Heart right ventricle (tissue), 16 donors: Measurements from ENCODE around the gene SH3GL3. TPM values are rescaled to one million over a fixed set of nuclear protein-coding genes. Genes with fewer than 3 reads are reported as not detected.

Experiments used
- ATAC-seq, 8 donors: fragments of 200-7000 bp; cut with Tn5 transposase; one replicate each; pipeline ENCODE4 v1.9.1; 2020; ENCODE audit warnings: mild to moderate bottlenecking in 8 of 8, moderate library complexity in 8 of 8, moderate number of reproducible peaks in 1 of 8
- DNase-seq, 2 donors: peaks; one replicate each; pipeline ENCODE4 v3.0.0-alpha.2; 2020
- H3K27ac ChIP-seq, 10 donors: fragments of 200-600 bp; sonication (generic) in 2 of 10; one replicate each; pipeline versions ENCODE4 v1.5.0 to v1.8.0; 2020 to 2022; ENCODE audit warnings: mild to moderate bottlenecking in 3 of 10
- H3K27me3 ChIP-seq, 7 donors: fragments of 200-600 bp; one replicate each; pipeline ENCODE4 v1.8.0; 2021 to 2022; ENCODE audit warnings: mild to moderate bottlenecking in 2 of 7
- H3K36me3 ChIP-seq, 9 donors: fragments of 200-600 bp; sonication (generic) in 1 of 9; one replicate each; pipeline versions ENCODE4 v1.5.0 to v1.8.0; 2020 to 2022; ENCODE audit warnings: mild to moderate bottlenecking in 2 of 9
- H3K4me1 ChIP-seq, 9 donors: fragments of 200-600 bp; sonication (generic) in 1 of 9; one replicate each; pipeline versions ENCODE4 v1.5.0 to v1.8.0; 2020 to 2022; ENCODE audit warnings: mild to moderate bottlenecking in 4 of 9
- H3K4me3 ChIP-seq, 10 donors: fragments of 200-600 bp; sonication (generic) in 2 of 10; one replicate each; pipeline versions ENCODE4 v1.5.0 to v1.8.0; 2020 to 2022; ENCODE audit warnings: mild to moderate bottlenecking in 7 of 10, moderate library complexity in 2 of 10
- H3K9me3 ChIP-seq, 11 donors: fragments of 200-600 bp in 10 of 11; sonication (generic) in 2 of 11; one replicate each; pipeline versions ENCODE4 v1.5.0 to v1.8.0; 2013 to 2022; ENCODE audit warnings: mild to moderate bottlenecking in 2 of 11, control low read depth in 1 of 11, moderate library complexity in 1 of 11
- WGBS, 2 donors: extraction: QIAGEN DNeasy Blood & Tissue Kit; methylation state at CpG; one replicate each; pipeline ENCODE4 v1.1.7; 2013; ENCODE audit warnings: inconsistent platforms in 1 of 2; 5-methylcytosine and 5-hydroxymethylcytosine counted together
- intact Hi-C, 10 donors: fragments of 100-400 bp; cut with DNase I; formaldehyde crosslinking; loops; one replicate each; pipeline versions ENCODE4 v1.11.1 to v1.14.2; 2022
- polyA plus RNA-seq, 2 donors: library from polyadenylated mRNA; stranded (reverse); fragments of 200-250 nt; gene quantifications; one replicate each; pipeline ENCODE4 v1.2.3, GENCODE V29; 2013
- total RNA-seq, 10 donors: library from RNA; stranded (reverse); fragmentation: NEBNext Ultra II Directional in 3 of 10; extraction: Animal tissue kit (Norgen Biotek cat#: 25700) in 3 of 10; gene quantifications; one replicate each; pipeline versions ENCODE4 v1.2.1 to v1.2.4, GENCODE V29; 2021 to 2023
- TF ChIP-seq, protein P1 (sequence below), 9 donors: fragments of 200-600 bp; sonication (generic) in 2 of 9; IDR thresholded peaks; one replicate each; pipeline versions ENCODE4 v1.5.0 to v1.8.0; 2021 to 2022; ENCODE audit warnings: antibody characterized with exemption in 9 of 9, mild to moderate bottlenecking in 5 of 9, moderate library complexity in 1 of 9
- donor health status: Arrhythmogenic right ventricular cardiomyopathy.
- donor health status: ischemic (EF 13 %, LVEDD 7.1; RV severe dilation, severe dysfunction).
- donor health status: healthy with polysubstance abuse.
- donor health status: DM: no; HTN: yes; CAD: no.
- donor health status: DM: no; HTN: no; CAD: no.
- donor health status: ischemic (EF 25% LVEDD 6.9; RV normal size, moderate dysfunction).
- donor health status: ischemic (EF 25% LVEDD 5.7; RV mildly dilated, moderate dysfunction).
- donor health status: healthy.
- donor health status: DM: yes; HTN: yes; CAD: no.
- donor health status: Ischemic cardiomyopathy.
- donor health status: ischemic (EF 35%, LVEDD 5.7; RV mildly dilated, moderate dysfunction).
- donor health status: nonischemic (EF 11% LVEDD 7.7; RV severe dilation, severe dysfunction).
- donor health status: DM: yes; HTN: yes; CAD: no.
- donor health status: PGD.
- donor health status: ischemic (EF 29% LVEDD 5.4; RV normal size, mild dysfunction).
- donor health status: nonischemic (EF 23%, LVEDD 6.1; RV moderate dilation, normal function).

SH3GL3 gene
- total and polyA plus RNA-seq, 12 donors = 0.13 to 0.17 TPM; not detected in 10

DNA sequence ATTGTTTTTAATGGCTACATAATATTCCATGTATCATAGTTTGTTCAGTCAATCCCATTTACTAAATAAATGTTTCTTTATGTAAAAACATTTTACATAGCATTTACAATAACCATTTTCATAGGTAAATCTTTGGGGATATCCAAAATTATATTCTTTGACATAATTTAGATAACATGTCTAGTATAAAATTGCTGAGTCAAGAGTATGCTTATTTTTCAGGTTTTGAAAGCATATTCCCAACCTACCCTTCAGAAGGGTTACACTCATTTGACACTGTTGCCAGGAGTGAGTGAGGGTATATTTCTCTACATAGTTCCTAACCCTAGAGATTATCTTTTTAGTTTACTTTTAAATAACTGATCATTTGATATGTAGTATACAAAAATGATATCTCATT, 122.2 kb downstream of the SH3GL3 start:
- DNase-seq (no peak), ATAC-seq (no peak)
- Histone ChIP-seq H3K9me3 (no peaks in the 10 kb centered on the region), H3K27ac (no peak overlapping the region), H3K4me3 (no peak overlapping the region), H3K36me3 (no peaks in the 10 kb centered on the region), H3K27me3 (peaks cover 0 to 4% (median 0%) of the 10 kb centered on the region in 7 donors), H3K4me1 (no peaks in the 10 kb centered on the region)
- intact Hi-C loops = loop anchor here in 8 of 10 donors (5.0 to 10.0 kb wide), 7 partner anchors 175 to 468 kb away; no protein-coding TSS in a partner anchor
- TF ChIP-seq, protein P1, sequence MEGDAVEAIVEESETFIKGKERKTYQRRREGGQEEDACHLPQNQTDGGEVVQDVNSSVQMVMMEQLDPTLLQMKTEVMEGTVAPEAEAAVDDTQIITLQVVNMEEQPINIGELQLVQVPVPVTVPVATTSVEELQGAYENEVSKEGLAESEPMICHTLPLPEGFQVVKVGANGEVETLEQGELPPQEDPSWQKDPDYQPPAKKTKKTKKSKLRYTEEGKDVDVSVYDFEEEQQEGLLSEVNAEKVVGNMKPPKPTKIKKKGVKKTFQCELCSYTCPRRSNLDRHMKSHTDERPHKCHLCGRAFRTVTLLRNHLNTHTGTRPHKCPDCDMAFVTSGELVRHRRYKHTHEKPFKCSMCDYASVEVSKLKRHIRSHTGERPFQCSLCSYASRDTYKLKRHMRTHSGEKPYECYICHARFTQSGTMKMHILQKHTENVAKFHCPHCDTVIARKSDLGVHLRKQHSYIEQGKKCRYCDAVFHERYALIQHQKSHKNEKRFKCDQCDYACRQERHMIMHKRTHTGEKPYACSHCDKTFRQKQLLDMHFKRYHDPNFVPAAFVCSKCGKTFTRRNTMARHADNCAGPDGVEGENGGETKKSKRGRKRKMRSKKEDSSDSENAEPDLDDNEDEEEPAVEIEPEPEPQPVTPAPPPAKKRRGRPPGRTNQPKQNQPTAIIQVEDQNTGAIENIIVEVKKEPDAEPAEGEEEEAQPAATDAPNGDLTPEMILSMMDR (IDR thresholded peaks at IDR 0.05) = no peak

DNA sequence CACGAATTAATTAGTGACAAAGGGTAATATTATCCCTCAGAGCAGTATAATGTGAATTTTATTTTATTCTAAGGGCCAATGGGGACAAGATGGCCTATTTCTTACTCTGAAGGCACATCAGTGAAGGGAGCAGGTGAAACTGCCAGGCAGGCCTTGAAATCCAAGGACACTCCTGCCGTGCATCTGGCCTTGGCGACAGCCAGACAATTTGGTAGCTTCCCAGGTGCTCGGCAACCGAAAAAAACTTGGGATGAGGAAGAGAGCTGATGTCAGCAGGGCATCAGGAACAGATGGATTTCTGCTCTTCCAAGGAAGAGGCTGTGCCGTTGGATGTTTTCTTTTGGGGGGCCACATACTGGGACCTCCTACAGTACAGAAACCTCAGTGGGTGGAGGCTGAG, 123.6 kb downstream of the SH3GL3 start:
- DNase-seq (no peak), ATAC-seq (no peak)
- H3K36me3 ChIP-seq = no peaks in the 10 kb centered on the region
- no peak overlapping the region for H3K27ac ChIP-seq
- intact Hi-C loops = loop anchor here in 5 of 10 donors (10.0 kb wide), 4 partner anchors 84 to 464 kb away; partner anchors contain the start of gene ADAMTSL3 (in 1 of the 5)
- no peaks in the 10 kb centered on the region for H3K4me1 ChIP-seq
- peaks cover 0 to 4% (median 0%) of the 10 kb centered on the region in 7 donors for H3K27me3 ChIP-seq
- no peak overlapping the region for H3K4me3 ChIP-seq
- 68 to 75% methylated on average over 6 of the region's 6 CpGs for WGBS, 2 donors
- H3K9me3 ChIP-seq = no peaks in the 10 kb centered on the region
- TF ChIP-seq, protein P1 (IDR thresholded peaks at IDR 0.05) = no peak

DNA sequence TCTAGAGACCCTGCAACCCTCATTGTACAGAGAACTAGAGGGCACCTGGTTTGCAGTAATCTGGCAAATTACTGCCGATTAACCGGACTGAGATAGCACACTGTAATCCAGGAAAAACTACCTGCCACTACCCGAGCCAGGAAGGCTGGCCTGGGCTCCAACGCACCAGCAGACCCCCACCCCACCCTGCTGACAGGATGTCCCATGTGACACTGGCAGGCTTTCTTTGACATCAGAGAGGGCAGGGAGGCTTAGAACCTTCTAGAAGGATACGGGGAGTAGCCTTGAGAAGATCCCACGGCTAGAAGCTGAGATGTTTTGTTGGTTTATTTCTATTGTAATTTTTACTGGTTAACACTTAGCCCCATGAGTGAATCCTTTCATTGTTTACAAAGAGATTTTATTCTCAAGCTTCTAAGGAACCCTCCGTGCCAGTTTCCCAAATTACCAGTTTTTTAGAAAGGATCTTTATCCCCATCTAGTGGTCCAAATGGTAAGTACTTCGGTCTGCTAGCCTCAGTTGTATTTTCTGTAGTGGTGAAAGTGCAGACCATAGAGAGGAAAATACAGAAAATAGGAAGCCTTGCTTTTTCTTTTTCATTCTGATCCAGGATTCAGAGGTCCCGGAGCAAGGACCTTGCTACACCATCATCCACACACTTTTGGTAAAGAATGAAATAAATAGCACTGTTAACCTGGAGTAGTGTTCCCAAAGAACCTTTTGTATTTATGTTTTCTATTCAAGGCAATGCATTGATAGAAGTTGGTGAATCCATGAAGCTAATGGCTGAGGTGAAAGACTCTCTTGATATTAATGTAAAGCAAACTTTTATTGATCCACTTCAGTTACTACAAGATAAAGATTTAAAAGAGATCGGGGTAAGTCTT, 124.9 kb downstream of the SH3GL3 start:
- 57% methylated on average over 10 of the region's 10 CpGs for WGBS, 2 donors
- TF ChIP-seq, protein P1 (IDR thresholded peaks at IDR 0.05) = peak; percentile 32 to 68 (median 61)

DNA sequence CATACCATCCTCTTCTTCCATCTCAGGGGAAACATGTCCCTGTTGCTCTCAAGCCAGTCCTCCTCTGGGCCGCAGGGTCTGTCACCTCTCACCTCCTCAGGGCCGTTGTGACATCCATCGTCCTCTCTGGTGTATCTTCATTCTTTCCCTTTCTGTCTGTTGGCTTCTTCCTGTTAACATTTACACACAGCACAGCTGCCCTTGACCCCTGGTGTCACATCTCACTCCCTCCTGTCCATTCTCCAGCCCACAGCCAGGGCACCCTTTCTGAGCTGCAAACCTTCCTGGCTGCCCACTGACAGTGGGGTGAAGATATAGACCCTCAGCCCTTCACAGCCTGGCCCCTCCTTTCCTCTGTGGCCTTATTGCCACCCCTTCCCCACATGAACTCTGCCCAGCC, 127.2 kb downstream of the SH3GL3 start:
- 63 to 70% methylated on average over 3 of the region's 3 CpGs for WGBS, 2 donors
- H3K27me3 ChIP-seq = peaks cover 0 to 4% (median 0%) of the 10 kb centered on the region in 7 donors
- DNase-seq (no peak), ATAC-seq (no peak)
- H3K4me3 ChIP-seq = no peak overlapping the region
- intact Hi-C loops = loop anchor here in 5 of 10 donors (10.0 kb wide), 4 partner anchors 80 to 460 kb away; partner anchors contain the start of gene ADAMTSL3 (in 1 of the 5)
- H3K4me1 ChIP-seq = no peaks in the 10 kb centered on the region
- no peak overlapping the region for H3K27ac ChIP-seq
- TF ChIP-seq, protein P1 (IDR thresholded peaks at IDR 0.05) = no peak
- H3K9me3 ChIP-seq = no peaks in the 10 kb centered on the region
- no peaks in the 10 kb centered on the region for H3K36me3 ChIP-seq

More for the DNA sequence above, 124.9 kb downstream of the SH3GL3 start:
- Histone ChIP-seq H3K27me3 (peaks cover 0 to 4% (median 0%) of the 10 kb centered on the region in 7 donors), H3K4me3 (no peak overlapping the region), H3K27ac (no peak overlapping the region), H3K36me3 (no peaks in the 10 kb centered on the region), H3K9me3 (no peaks in the 10 kb centered on the region), H3K4me1 (no peaks in the 10 kb centered on the region)
- DNase-seq (no peak), ATAC-seq (no peak)
- intact Hi-C loops = loop anchor here in 5 of 10 donors (10.0 kb wide), 4 partner anchors 83 to 463 kb away; partner anchors contain the start of gene ADAMTSL3 (in 1 of the 5)
